AG04450 (cell line): ENCODE data around the gene FUZ. TPM values are rescaled to one million over a fixed set of nuclear protein-coding genes. Genes with fewer than 3 reads are reported as not detected.

Experiments used
- CTCF ChIA-PET: fragments of 300-600, 350-600 bp; formaldehyde crosslinking; extraction: SDS; loops from one replicate; lab custom pipeline; 2022; ENCODE audit warnings: antibody characterized with exemption, inconsistent platforms; lab: Charles Lee
- POLR2A ChIA-PET: fragments of 350-600 bp; formaldehyde crosslinking; extraction: SDS; loops from one replicate; lab custom pipeline; 2021; ENCODE audit warnings: antibody characterized with exemption, inconsistent platforms; lab: Yijun Ruan, JAX
- DNase-seq: peaks from one replicate; pipeline ENCODE4 v3.0.0-alpha.2; 2011; ENCODE audit warnings: low read depth, low spot score
- H3K27ac ChIP-seq: one replicate; pipeline ENCODE4 v1.5.1; 2012; ENCODE audit warnings: low read depth, low read length, control low read depth
- H3K27me3 ChIP-seq: one replicate; pipeline ENCODE4 v1.6.0; 2012; ENCODE audit warnings: low read length; ENCODE audit not compliant: control insufficient read depth, insufficient read depth
- H3K4me3 ChIP-seq: 2 replicates; pipeline ENCODE4 v1.5.1; 2011; ENCODE audit warnings: mild to moderate bottlenecking, low read depth, low read length, control low read depth
- H3K9me3 ChIP-seq: 2 replicates; pipeline ENCODE4 v1.5.1; 2012; ENCODE audit warnings: low read length; ENCODE audit not compliant: control insufficient read depth, insufficient read depth
- polyA plus RNA-seq: library from polyadenylated mRNA; depleted of rRNA; stranded (reverse); fragments of >200 nt; gene quantifications from 2 replicates; pipeline ENCODE4 v1.2.3, GENCODE V29; 2011
- TF ChIP-seq, protein P1 (sequence below): IDR thresholded peaks from 2 replicates; pipeline ENCODE4 v1.5.1; 2011; ENCODE audit warnings: low read depth, low read length, control low read depth, inconsistent platforms

Gene FUZ
- polyA plus RNA-seq, 1 experiment: 9.0 TPM

DNA sequence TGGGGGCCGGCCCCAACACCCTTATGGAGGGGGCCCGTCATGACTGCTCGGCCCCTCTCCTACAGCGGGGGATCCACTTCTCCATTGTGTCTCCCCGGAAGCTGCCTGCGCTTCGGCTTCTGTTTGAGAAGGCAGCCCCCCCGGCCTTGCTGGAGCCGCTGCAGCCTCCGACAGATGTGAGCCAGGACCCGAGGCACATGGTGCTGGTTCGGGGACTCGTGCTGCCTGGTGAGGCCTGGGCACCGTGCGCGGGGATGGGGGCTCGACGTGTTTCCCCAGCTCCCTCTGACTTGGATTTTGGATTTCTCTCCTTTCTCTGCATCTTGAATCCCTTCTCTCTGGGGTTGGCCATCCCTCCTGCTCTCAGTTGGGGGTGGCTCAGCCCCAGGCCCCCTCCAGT is 16.6 kb upstream of the FUZ start:
- Histone ChIP-seq H3K27me3 (no peaks in the 10 kb centered on the region), H3K4me3 (no peak overlapping the region), H3K27ac (no peak overlapping the region), H3K9me3 (no peaks in the 10 kb centered on the region; the same call in 1 of the 2 replicates)
- TF ChIP-seq, protein P1, sequence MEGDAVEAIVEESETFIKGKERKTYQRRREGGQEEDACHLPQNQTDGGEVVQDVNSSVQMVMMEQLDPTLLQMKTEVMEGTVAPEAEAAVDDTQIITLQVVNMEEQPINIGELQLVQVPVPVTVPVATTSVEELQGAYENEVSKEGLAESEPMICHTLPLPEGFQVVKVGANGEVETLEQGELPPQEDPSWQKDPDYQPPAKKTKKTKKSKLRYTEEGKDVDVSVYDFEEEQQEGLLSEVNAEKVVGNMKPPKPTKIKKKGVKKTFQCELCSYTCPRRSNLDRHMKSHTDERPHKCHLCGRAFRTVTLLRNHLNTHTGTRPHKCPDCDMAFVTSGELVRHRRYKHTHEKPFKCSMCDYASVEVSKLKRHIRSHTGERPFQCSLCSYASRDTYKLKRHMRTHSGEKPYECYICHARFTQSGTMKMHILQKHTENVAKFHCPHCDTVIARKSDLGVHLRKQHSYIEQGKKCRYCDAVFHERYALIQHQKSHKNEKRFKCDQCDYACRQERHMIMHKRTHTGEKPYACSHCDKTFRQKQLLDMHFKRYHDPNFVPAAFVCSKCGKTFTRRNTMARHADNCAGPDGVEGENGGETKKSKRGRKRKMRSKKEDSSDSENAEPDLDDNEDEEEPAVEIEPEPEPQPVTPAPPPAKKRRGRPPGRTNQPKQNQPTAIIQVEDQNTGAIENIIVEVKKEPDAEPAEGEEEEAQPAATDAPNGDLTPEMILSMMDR: no peak
- ChIA-PET POLR2A (no interaction called here), CTCF (no interaction called here)
- DNase-seq: no peak

- Histone ChIP-seq H3K4me3 (no peak overlapping the region), H3K27me3 (no peaks in the 10 kb centered on the region), H3K9me3 (no peaks in the 10 kb centered on the region; the same call in 1 of the 2 replicates), H3K27ac (no peak overlapping the region)
- ChIA-PET CTCF (no interaction called here), POLR2A (no interaction called here)
- DNase-seq: no peak
- TF ChIP-seq, protein P1: no peak
Measured at GRCh38 chr19:49829200-49829599, 16.1 kb upstream of the FUZ start.

GRCh38 chr19:49827034-49827433 is 13.9 kb upstream of the FUZ start:
- POLR2A ChIA-PET: no interaction called here
- CTCF ChIA-PET: no interaction called here
- H3K9me3 ChIP-seq: no peaks in the 10 kb centered on the region; the same call in 1 of the 2 replicates
- DNase-seq: no peak
- TF ChIP-seq, protein P1: no peak
- H3K27me3 ChIP-seq: no peaks in the 10 kb centered on the region
- no peak overlapping the region for H3K27ac ChIP-seq
- H3K4me3 ChIP-seq: no peak overlapping the region

DNA sequence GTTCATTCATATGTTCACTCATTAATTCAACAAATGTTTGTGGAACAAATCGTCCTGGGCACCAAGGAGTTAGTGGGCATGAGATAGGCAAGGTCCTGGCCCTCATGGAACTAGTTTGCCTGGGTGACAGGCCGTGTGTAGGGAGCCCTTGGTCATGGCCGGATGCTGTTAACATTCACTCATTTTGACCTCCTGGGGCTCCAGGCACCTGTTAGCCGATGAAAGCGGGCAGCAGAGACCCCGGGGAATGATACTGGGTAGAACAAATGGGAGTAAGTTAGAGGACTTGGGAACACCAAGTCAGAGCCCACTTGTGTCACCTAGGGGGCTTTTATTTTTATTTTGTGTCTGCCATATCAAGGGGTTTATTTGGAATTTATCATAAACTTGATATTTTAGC is 11.6 kb upstream of the FUZ start:
- H3K4me3 ChIP-seq: no peak overlapping the region
- POLR2A ChIA-PET: no interaction called here
- H3K27me3 ChIP-seq: no peaks in the 10 kb centered on the region
- no peaks in the 10 kb centered on the region for H3K9me3 ChIP-seq
- CTCF ChIA-PET: no interaction called here
- DNase-seq: no peak
- H3K27ac ChIP-seq: no peak overlapping the region
- TF ChIP-seq, protein P1: no peak

- no peak overlapping the region for H3K4me3 ChIP-seq
Measured at GRCh38 chr19:49823472-49823871, 10.4 kb upstream of the FUZ start.

More at GRCh38 chr19:49823472-49823871, 10.4 kb upstream of the FUZ start:
- H3K27ac ChIP-seq: no peak overlapping the region
- ChIA-PET CTCF (no interaction called here), POLR2A (no interaction called here)
- H3K27me3 ChIP-seq: no peaks in the 10 kb centered on the region
- no peak for DNase-seq
- TF ChIP-seq, protein P1: no peak
- H3K9me3 ChIP-seq: no peaks in the 10 kb centered on the region; the same call in 1 of the 2 replicates
